ENCODE data around the gene LAX1. TPM values are rescaled to one million over a fixed set of nuclear protein-coding genes. Genes with fewer than 3 reads are reported as not detected.
"Not testable (repeated sequence)": the region's sequence is repeated elsewhere in the genome, so short reads cannot be mapped to it uniquely, and the experiment has no call there.

LAX1 gene
- total and polyA plus RNA-seq, 4 experiments from 2014 or later = 5.5 to 41.2 (median 38.1) TPM

DNA sequence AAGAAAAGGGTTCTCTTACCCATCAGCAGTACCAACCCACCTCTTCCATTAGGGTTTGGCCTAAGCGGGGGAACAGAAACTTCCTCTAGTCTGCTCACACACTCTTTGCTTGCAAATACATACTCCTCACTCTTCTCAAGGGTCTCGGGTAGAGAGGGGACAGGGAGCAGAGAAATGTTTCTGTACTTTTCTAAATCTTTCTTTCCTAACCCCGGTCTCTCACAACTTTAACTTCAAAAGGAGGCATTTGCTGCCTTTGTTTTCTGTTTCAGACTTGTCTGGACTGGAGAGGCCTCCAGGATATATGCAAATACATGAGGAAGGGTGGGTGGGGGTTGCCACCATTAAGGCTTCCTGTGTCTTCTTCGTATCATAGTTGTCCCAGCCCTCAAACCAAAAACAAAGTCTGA, 10.5 kb upstream of the LAX1 start:
- H3K27me3 ChIP-seq (ENCODE audit: insufficient read depth, low read length) = no peaks in the 10 kb centered on the region
- H3K9me3 Mint-ChIP-seq = no peaks in the 10 kb centered on the region
- H3K27me3 Mint-ChIP-seq = no peaks in the 10 kb centered on the region
- ChIA-PET CTCF (ENCODE audit: partially characterized antibody) (no interaction called here), POLR2A (ENCODE audit: partially characterized antibody) (interaction anchor here (1.0 to 4.8 kb wide), 3 partner anchors 9 to 15 kb away, joined by 3 to 24 read pairs (median 4); partner anchors contain the start of gene LAX1)
- intact Hi-C loops (cut with micrococcal nuclease) = loop anchor here (1.0 kb wide), 1 partner anchor 11 kb away; the partner anchor contains the start of gene LAX1
- peak overlapping the region; percentile 76 to 94 (median 92) for H3K27ac Mint-ChIP-seq
- H3K9me3 ChIP-seq (ENCODE audit: control insufficient read depth in 1 of 2, low read length in 2 of 2) = no peaks in the 10 kb centered on the region
- peak; percentile 32 to 53 (median 40) for DNase-seq
- H3K4me1 Mint-ChIP-seq = peaks cover 19 to 42% (median 29%) of the 10 kb centered on the region in 4 donors
- H3K4me3 Mint-ChIP-seq = peak overlapping the region; percentile 9 to 81 (median 68)
- H3K4me3 ChIP-seq (ENCODE audit: low read length in 2 of 2) = no peak overlapping the region
- H3K36me3 ChIP-seq (ENCODE audit: insufficient read depth, low read length) = no peaks in the 10 kb centered on the region
- H3K4me1 ChIP-seq (ENCODE audit: insufficient read depth, low read length) = peaks cover 34% of the 10 kb centered on the region
- H3K27ac ChIP-seq (ENCODE audit: low read depth, low read length) = peak overlapping the region; percentile 45
- H3K36me3 Mint-ChIP-seq = no peaks in the 10 kb centered on the region

- intact Hi-C loops (cut with micrococcal nuclease) = no loop called here
- no peaks in the 10 kb centered on the region for H3K9me3 ChIP-seq (ENCODE audit: control insufficient read depth in 1 of 2, low read length in 2 of 2)
- no peaks in the 10 kb centered on the region for H3K9me3 Mint-ChIP-seq
- DNase-seq = no peak
- H3K36me3 ChIP-seq (ENCODE audit: insufficient read depth, low read length) = no peaks in the 10 kb centered on the region
- no peak overlapping the region for H3K27ac ChIP-seq (ENCODE audit: low read depth, low read length)
- no peaks in the 10 kb centered on the region for H3K27me3 Mint-ChIP-seq
- POLR2A ChIA-PET (ENCODE audit: partially characterized antibody) = interaction anchor here (1.0 to 4.8 kb wide), 2 partner anchors 9 to 12 kb away, joined by 3 to 24 read pairs; partner anchors contain the start of gene LAX1
- H3K4me3 Mint-ChIP-seq = peak overlapping the region in 5 of 8 donors; percentile 11 to 69 (median 43)
- H3K27ac Mint-ChIP-seq = peak overlapping the region in 6 of 7 donors; percentile 2 to 74 (median 62)
- peaks cover 22 to 46% (median 27%) of the 10 kb centered on the region in 4 donors for H3K4me1 Mint-ChIP-seq
- no peaks in the 10 kb centered on the region for H3K27me3 ChIP-seq (ENCODE audit: insufficient read depth, low read length)
- H3K4me3 ChIP-seq (ENCODE audit: low read length in 2 of 2) = no peak overlapping the region
- CTCF ChIA-PET (ENCODE audit: partially characterized antibody) = no interaction called here
- no peaks in the 10 kb centered on the region for H3K36me3 Mint-ChIP-seq
- H3K4me1 ChIP-seq (ENCODE audit: insufficient read depth, low read length) = peaks cover 34% of the 10 kb centered on the region
These were observed 8.9 kb upstream of the LAX1 start for GRCh38 chr1:203756036-203756435.

DNA sequence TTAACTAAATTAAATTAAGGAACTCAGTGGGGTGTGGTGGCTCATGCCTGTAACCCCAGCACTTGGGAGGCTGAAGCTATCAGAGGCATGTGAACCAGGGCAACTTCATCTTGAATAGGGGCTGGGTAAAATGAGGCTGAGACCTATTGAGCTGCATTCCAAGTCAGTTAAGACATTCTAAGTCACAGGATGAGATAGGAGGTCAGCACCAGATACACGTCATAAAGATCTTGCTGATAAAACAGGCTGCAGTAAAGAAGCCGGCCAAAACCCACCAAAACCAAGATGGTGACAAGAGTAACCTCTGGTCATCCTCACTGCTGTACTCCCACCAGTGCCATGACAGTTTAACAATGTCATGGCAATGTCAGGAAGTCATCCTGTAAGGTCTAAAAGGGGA, 6.2 kb upstream of the LAX1 start:
- intact Hi-C loops (cut with micrococcal nuclease); H3K4me3 ChIP-seq (ENCODE audit: low read length in 2 of 2); H3K27me3 Mint-ChIP-seq; H3K27ac ChIP-seq (ENCODE audit: low read depth, low read length); POLR2A ChIA-PET (ENCODE audit: partially characterized antibody); H3K9me3 Mint-ChIP-seq; H3K4me3 Mint-ChIP-seq; H3K27me3 ChIP-seq (ENCODE audit: insufficient read depth, low read length); H3K27ac Mint-ChIP-seq; H3K9me3 ChIP-seq (ENCODE audit: control insufficient read depth in 1 of 2, low read length in 2 of 2); CTCF ChIA-PET (ENCODE audit: partially characterized antibody); DNase-seq; H3K36me3 ChIP-seq (ENCODE audit: insufficient read depth, low read length); H3K36me3 Mint-ChIP-seq: not testable (repeated sequence)
- H3K4me1 Mint-ChIP-seq = peaks cover 24 to 56% (median 37%) of the 10 kb centered on the region in 4 donors
- peaks cover 52% of the 10 kb centered on the region for H3K4me1 ChIP-seq (ENCODE audit: insufficient read depth, low read length)

- Histone ChIP-seq H3K4me1 (ENCODE audit: insufficient read depth, low read length) (peaks cover 47% of the 10 kb centered on the region), H3K9me3 (ENCODE audit: control insufficient read depth in 1 of 2, low read length in 2 of 2) (no peaks in the 10 kb centered on the region), H3K27me3 (ENCODE audit: insufficient read depth, low read length) (no peaks in the 10 kb centered on the region), H3K36me3 (ENCODE audit: insufficient read depth, low read length) (no peaks in the 10 kb centered on the region), H3K27ac (ENCODE audit: low read depth, low read length) (no peak overlapping the region), H3K4me3 (ENCODE audit: low read length in 2 of 2) (no peak overlapping the region)
- Mint-ChIP-seq H3K27me3 (no peaks in the 10 kb centered on the region), H3K4me3 (no peak overlapping the region), H3K4me1 (peaks cover 24 to 55% (median 39%) of the 10 kb centered on the region in 4 donors), H3K9me3 (no peaks in the 10 kb centered on the region), H3K27ac (peak overlapping the region in 3 of 7 donors; percentile 23 to 61 (median 42)), H3K36me3 (peaks cover 0 to 6% of the 10 kb centered on the region in 2 donors)
- intact Hi-C loops (cut with micrococcal nuclease) = loop anchor here (10.0 kb wide), 1 partner anchor 256 kb away; no protein-coding TSS in a partner anchor
- CTCF ChIA-PET (ENCODE audit: partially characterized antibody) = no interaction called here
- DNase-seq = no peak
- POLR2A ChIA-PET (ENCODE audit: partially characterized antibody) = no interaction called here
These were observed 4.5 kb upstream of the LAX1 start for GRCh38 chr1:203760506-203760905.

GRCh38 chr1:203761958-203762357, 3.0 kb upstream of the LAX1 start:
- CTCF ChIA-PET (ENCODE audit: partially characterized antibody) = interaction anchor here (0.7 kb wide), 1 partner anchor 116 kb away, joined by 3 read pairs; no protein-coding TSS in a partner anchor
- H3K9me3 Mint-ChIP-seq; H3K4me3 ChIP-seq (ENCODE audit: low read length in 2 of 2); H3K9me3 ChIP-seq (ENCODE audit: control insufficient read depth in 1 of 2, low read length in 2 of 2); H3K27me3 ChIP-seq (ENCODE audit: insufficient read depth, low read length); H3K36me3 ChIP-seq (ENCODE audit: insufficient read depth, low read length); H3K27ac ChIP-seq (ENCODE audit: low read depth, low read length); POLR2A ChIA-PET (ENCODE audit: partially characterized antibody); H3K27me3 Mint-ChIP-seq; DNase-seq: not testable (repeated sequence)
- H3K4me1 ChIP-seq (ENCODE audit: insufficient read depth, low read length) = peaks cover 38% of the 10 kb centered on the region
- H3K36me3 Mint-ChIP-seq = peaks cover 0 to 12% of the 10 kb centered on the region in 2 donors
- H3K4me1 Mint-ChIP-seq = peaks cover 19 to 44% (median 34%) of the 10 kb centered on the region in 4 donors
- peak overlapping the region in 1 of 8 donors; percentile 52 for H3K4me3 Mint-ChIP-seq
- peak overlapping the region; percentile 29 to 98 (median 74) for H3K27ac Mint-ChIP-seq
- intact Hi-C loops (cut with micrococcal nuclease) = loop anchor here (10.0 kb wide), 1 partner anchor 257 kb away; no protein-coding TSS in a partner anchor

DNA sequence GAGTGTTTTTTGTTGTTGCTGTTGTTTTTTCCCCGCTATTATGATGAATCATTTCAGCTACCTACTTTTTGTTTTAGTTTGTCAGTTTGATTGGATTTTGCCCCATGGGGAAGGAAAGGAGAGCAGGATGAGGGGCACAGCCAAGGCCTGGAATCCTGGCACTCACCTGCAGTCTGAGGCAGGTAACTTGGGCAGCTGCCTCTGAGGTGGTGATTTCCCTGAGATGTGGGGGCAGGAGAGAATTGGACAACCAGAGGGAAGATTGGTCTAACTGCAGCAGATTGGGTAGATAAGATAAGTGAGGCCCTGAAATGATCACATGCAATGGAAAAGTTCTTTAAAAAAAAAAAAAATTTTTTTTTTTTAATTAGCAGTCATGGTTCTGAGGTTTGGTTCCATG, 1.5 kb upstream of the LAX1 start:
- peak overlapping the region; percentile 90 for H3K27ac ChIP-seq (ENCODE audit: low read depth, low read length)
- H3K9me3 ChIP-seq (ENCODE audit: control insufficient read depth in 1 of 2, low read length in 2 of 2) = no peaks in the 10 kb centered on the region
- peaks cover 53% of the 10 kb centered on the region for H3K4me1 ChIP-seq (ENCODE audit: insufficient read depth, low read length)
- Mint-ChIP-seq H3K4me3 (peak overlapping the region in 6 of 8 donors; percentile 22 to 73 (median 60)), H3K36me3 (peaks cover 5 to 16% of the 10 kb centered on the region in 2 donors), H3K9me3 (no peaks in the 10 kb centered on the region), H3K4me1 (peaks cover 28 to 59% (median 40%) of the 10 kb centered on the region in 4 donors), H3K27ac (peak overlapping the region; percentile 97 to 99 (median 98)), H3K27me3 (no peaks in the 10 kb centered on the region)
- DNase-seq = peak in 1 of 5 donors; percentile 64
- intact Hi-C loops (cut with micrococcal nuclease) = loop anchor here (10.0 kb wide), 1 partner anchor 259 kb away; no protein-coding TSS in a partner anchor
- no peaks in the 10 kb centered on the region for H3K27me3 ChIP-seq (ENCODE audit: insufficient read depth, low read length)
- ChIA-PET CTCF (ENCODE audit: partially characterized antibody) (interaction anchor here (0.6 to 3.1 kb wide), 4 partner anchors 21 to 154 kb away, joined by 3 to 21 read pairs (median 6); no protein-coding TSS in a partner anchor), POLR2A (ENCODE audit: partially characterized antibody) (interaction anchor here (1.0 to 4.1 kb wide), 11 partner anchors 9 to 156 kb away, joined by 3 to 69 read pairs (median 6); partner anchors contain the start of gene ATP2B4)
- H3K36me3 ChIP-seq (ENCODE audit: insufficient read depth, low read length) = peaks cover 2% of the 10 kb centered on the region
- no peak overlapping the region for H3K4me3 ChIP-seq (ENCODE audit: low read length in 2 of 2)
